PC-3 (cell line): ENCODE data around the gene GSC2. TPM values are rescaled to one million over a fixed set of nuclear protein-coding genes. Genes with fewer than 3 reads are reported as not detected.
A peak's percentile ranks its signal among the peaks of the same experiment; 100 is the strongest.

ENCODE experiments used
- ATAC-seq: fragments of 200-7000 bp; cut with Tn5 transposase; 2 replicates; pipeline ENCODE4 v1.9.1; 2020; ENCODE audit warnings: mild to moderate bottlenecking, moderate library complexity
- BruUV-seq: library from RNA; stranded (reverse); fragments of 400-500 nt; replicated peaks from 2 replicates; lab custom pipeline; 2021; lab: Mats Ljungman, UMichigan
- CTCF ChIA-PET: fragments of 300-600 bp; sonication (Branson Sonifier 250); formaldehyde crosslinking; loops from one replicate; lab custom pipeline; 2022; ENCODE audit warnings: antibody characterized with exemption; lab: Charles Lee
- POLR2A ChIA-PET: fragments of 300-600 bp; sonication (Branson Sonifier 250); formaldehyde crosslinking; loops from one replicate; lab custom pipeline; 2022; ENCODE audit warnings: antibody characterized with exemption; ENCODE audit not compliant: unreplicated experiment; lab: Charles Lee
- DNase-seq: peaks from one replicate; pipeline ENCODE4 v3.0.0-alpha.2; 2015
- H2AFZ ChIP-seq: fragments of 300-600 bp; sonication (generic); 2 replicates; pipeline ENCODE4 v1.6.0; 2016; ENCODE audit warnings: antibody characterized with exemption, low read length
- H3F3A ChIP-seq: fragments of 300-600 bp; sonication (generic); one replicate; pipeline ENCODE4 v1.6.0; 2017; ENCODE audit warnings: antibody characterized with exemption, low read length, control low read depth, mild to moderate bottlenecking; ENCODE audit not compliant: unreplicated experiment
- H3K27ac ChIP-seq: fragments of 300-600 bp; sonication (generic); 2 replicates; pipeline ENCODE4 v1.5.1; 2016; ENCODE audit warnings: mild to moderate bottlenecking, low read length
- H3K27me3 ChIP-seq: fragments of 300-600 bp; sonication (generic); 2 replicates; pipeline ENCODE4 v1.6.1; 2016; ENCODE audit warnings: low read length, mixed read lengths
- H3K36me3 ChIP-seq: fragments of 300-600 bp; sonication (generic); 2 replicates; pipeline ENCODE4 v1.6.1; 2016; ENCODE audit warnings: low read depth, mixed run types, low read length, mixed read lengths
- H3K4me1 ChIP-seq: fragments of 300-600 bp; sonication (generic); 2 replicates; pipeline ENCODE4 v1.5.1; 2016; ENCODE audit warnings: low read length; ENCODE audit not compliant: insufficient read depth
- H3K4me2 ChIP-seq: fragments of 300-600 bp; sonication (generic); 2 replicates; pipeline ENCODE4 v1.6.0; 2016; ENCODE audit warnings: low read length
- H3K4me3 ChIP-seq: fragments of 300-600 bp; sonication (generic); 2 replicates; pipeline ENCODE4 v1.5.1; 2016; ENCODE audit warnings: mild to moderate bottlenecking, low read length, mixed read lengths
- H3K79me2 ChIP-seq: fragments of 300-600 bp; sonication (generic); 2 replicates; pipeline ENCODE4 v1.6.1; 2017; ENCODE audit warnings: low read length, mixed read lengths
- H3K9ac ChIP-seq: fragments of 300-600 bp; sonication (generic); 2 replicates; pipeline ENCODE4 v1.6.0; 2016; ENCODE audit warnings: mild to moderate bottlenecking, low read length
- H3K9me2 ChIP-seq: fragments of 300-600 bp; sonication (generic); replicated peaks from 2 replicates; pipeline ENCODE4 v1.6.1; 2016; ENCODE audit warnings: mixed run types, low read length, mixed read lengths
- H3K9me3 ChIP-seq: fragments of 300-600 bp; sonication (generic); 2 replicates; pipeline ENCODE4 v1.6.1; 2016; ENCODE audit warnings: low read length, mixed read lengths
- H4K20me1 ChIP-seq: fragments of 300-600 bp; sonication (generic); 2 replicates; pipeline ENCODE4 v1.6.1; 2016; ENCODE audit warnings: low read length, mixed read lengths
- EZH2 ChIP-seq: fragments of 300-600 bp; sonication (generic); IDR thresholded peaks from one replicate; pipeline ENCODE4 v1.6.1; 2017; ENCODE audit warnings: antibody characterized with exemption, mild to moderate bottlenecking, low read length; ENCODE audit not compliant: unreplicated experiment
- EZH2phosphoT487 ChIP-seq: fragments of 300-600 bp; sonication (generic); IDR thresholded peaks from 2 replicates; pipeline ENCODE4 v1.6.1; 2018; ENCODE audit warnings: mild to moderate bottlenecking, antibody characterized with exemption, low read length, borderline replicate concordance
- intact Hi-C: fragments of 100-400 bp; cut with micrococcal nuclease; formaldehyde crosslinking; loops from 2 replicates; pipeline ENCODE4 v1.9.0; 2023
- total RNA-seq: library from RNA; depleted of rRNA; stranded (reverse); fragments of >200 nt; gene quantifications from 2 replicates; pipeline ENCODE4 v1.2.3, GENCODE V29; 2014
- TF ChIP-seq, protein P1 (sequence below): fragments of 300-600 bp; sonication (generic); conservative IDR thresholded peaks from 2 replicates; pipeline ENCODE4 v1.5.1; 2017; ENCODE audit warnings: antibody characterized with exemption, low read depth, mild to moderate bottlenecking, low read length

Gene GSC2
- total RNA-seq, 1 experiment from 2014 or later, result not detected

DNA sequence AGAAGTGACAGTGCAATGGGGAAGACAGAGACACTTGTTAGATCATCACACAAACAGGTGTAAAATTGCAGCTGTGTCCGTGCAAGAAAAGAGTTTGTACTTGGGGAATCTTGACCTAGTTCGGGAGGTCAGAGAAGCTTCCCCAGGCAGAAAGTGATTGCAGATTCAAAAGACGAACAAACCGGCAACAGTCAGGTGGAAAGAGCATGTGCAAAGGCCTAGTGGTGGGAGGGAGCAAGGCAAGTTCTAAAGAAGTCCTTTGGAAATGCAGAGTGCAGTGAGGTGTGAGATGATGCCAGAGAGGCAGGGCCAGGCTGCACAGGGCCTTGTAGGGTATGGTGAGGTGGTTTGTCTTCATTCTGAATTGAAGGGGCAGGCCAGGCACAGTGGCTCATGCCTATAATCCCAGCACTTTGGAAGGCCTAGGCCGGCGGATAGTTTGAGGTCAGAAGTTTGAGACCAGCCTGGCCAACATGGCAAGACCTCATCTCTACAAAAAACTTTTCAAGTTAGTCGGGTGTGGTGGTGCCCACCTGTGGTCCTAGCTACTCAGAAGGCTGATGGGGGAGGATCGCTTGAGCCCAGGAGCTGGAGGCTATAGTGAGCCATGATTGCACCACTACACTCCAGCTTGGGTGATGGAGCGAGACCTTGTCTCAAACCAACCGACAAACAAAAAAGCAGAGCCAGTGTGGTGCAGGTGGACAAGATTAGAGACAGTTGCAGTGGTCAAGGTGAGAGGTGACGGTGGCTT is 3.7 kb downstream of the GSC2 start:
- H3K9ac ChIP-seq, result no peak overlapping the region
- no peaks in the 10 kb centered on the region for H4K20me1 ChIP-seq
- no peak for TF ChIP-seq EZH2phosphoT487
- ATAC-seq (no peak), DNase-seq (no peak)
- H3K4me2 ChIP-seq, result no peak overlapping the region
- no peaks in the 10 kb centered on the region for H3K9me2 ChIP-seq
- peaks cover 18% of the 10 kb centered on the region for H3K79me2 ChIP-seq
- intact Hi-C loops, result no loop called here
- BruUV-seq, result no TSS peak
- H2AFZ ChIP-seq, result no peak overlapping the region
- POLR2A ChIA-PET, result no interaction called here
- H3K27me3 ChIP-seq, result peaks cover 7% of the 10 kb centered on the region; the same call in 1 of the 2 replicates
- no peaks in the 10 kb centered on the region for H3K9me3 ChIP-seq
- no peak overlapping the region for H3K4me3 ChIP-seq
- no peaks in the 10 kb centered on the region for H3K4me1 ChIP-seq
- H3K27ac ChIP-seq, result no peak overlapping the region
- CTCF ChIA-PET, result no interaction called here
- peaks cover 6% of the 10 kb centered on the region; the same call in 1 of the 2 replicates for H3K36me3 ChIP-seq
- H3F3A ChIP-seq, result no peaks in the 10 kb centered on the region

DNA sequence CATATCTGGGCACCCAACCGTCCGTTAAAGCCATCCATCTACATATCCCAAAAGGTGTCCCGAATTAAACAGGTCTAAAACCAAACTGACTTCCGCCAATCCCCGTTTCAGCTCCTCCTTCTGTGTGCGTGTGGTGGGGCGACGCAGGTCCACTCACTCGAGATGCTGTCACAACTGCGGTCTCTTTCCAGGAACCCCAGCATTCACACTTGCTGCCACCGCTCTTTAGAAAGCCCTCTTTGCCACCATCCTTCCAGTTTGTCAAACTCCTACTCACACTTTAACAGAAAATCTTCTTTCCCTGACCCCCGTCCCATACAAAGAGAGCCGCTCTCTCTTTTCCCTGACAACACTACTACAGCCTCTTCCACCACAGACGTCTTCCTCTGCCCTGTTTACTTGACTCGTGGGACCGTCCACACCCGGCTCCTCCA is 6.1 kb downstream of the GSC2 start:
- H3K9me2 ChIP-seq, result no peaks in the 10 kb centered on the region
- H3K4me1 ChIP-seq, result no peaks in the 10 kb centered on the region
- peak overlapping the region; percentile 98 for H3K4me2 ChIP-seq
- peak overlapping the region; percentile 100 for H3K4me3 ChIP-seq
- no peaks in the 10 kb centered on the region for H3K9me3 ChIP-seq
- no peaks in the 10 kb centered on the region for H3K27me3 ChIP-seq
- TF ChIP-seq, protein P1, sequence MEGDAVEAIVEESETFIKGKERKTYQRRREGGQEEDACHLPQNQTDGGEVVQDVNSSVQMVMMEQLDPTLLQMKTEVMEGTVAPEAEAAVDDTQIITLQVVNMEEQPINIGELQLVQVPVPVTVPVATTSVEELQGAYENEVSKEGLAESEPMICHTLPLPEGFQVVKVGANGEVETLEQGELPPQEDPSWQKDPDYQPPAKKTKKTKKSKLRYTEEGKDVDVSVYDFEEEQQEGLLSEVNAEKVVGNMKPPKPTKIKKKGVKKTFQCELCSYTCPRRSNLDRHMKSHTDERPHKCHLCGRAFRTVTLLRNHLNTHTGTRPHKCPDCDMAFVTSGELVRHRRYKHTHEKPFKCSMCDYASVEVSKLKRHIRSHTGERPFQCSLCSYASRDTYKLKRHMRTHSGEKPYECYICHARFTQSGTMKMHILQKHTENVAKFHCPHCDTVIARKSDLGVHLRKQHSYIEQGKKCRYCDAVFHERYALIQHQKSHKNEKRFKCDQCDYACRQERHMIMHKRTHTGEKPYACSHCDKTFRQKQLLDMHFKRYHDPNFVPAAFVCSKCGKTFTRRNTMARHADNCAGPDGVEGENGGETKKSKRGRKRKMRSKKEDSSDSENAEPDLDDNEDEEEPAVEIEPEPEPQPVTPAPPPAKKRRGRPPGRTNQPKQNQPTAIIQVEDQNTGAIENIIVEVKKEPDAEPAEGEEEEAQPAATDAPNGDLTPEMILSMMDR, result no peak
- no peak for TF ChIP-seq EZH2phosphoT487
- TF ChIP-seq EZH2, result no peak
- ChIA-PET CTCF (interaction anchor here (0.5 to 1.1 kb wide), 3 partner anchors 8 to 486 kb away, joined by 3 to 4 read pairs (median 3); no protein-coding TSS in a partner anchor), POLR2A (interaction anchor here (1.1 kb wide), 1 partner anchor 29 kb away, joined by 3 read pairs; no protein-coding TSS in a partner anchor)
- ATAC-seq (peak; percentile 39), DNase-seq (no peak)
- H3K9ac ChIP-seq, result peak overlapping the region; percentile 95
- no peaks in the 10 kb centered on the region for H4K20me1 ChIP-seq
- H3K27ac ChIP-seq, result 0 out of 2 replicates have a peak overlapping the region, but pooled peaks have one; percentile 9
- no peaks in the 10 kb centered on the region for H3F3A ChIP-seq
- BruUV-seq, result TSS peak; percentile 69
- H2AFZ ChIP-seq, result peak overlapping the region; percentile 73
- intact Hi-C loops, result loop anchor here (2.0 kb wide), 1 partner anchor 35 kb away; the partner anchor contains the start of gene SLC25A1
- H3K36me3 ChIP-seq, result peaks cover 6% of the 10 kb centered on the region; the same call in 1 of the 2 replicates
- peaks cover 18% of the 10 kb centered on the region for H3K79me2 ChIP-seq

DNA sequence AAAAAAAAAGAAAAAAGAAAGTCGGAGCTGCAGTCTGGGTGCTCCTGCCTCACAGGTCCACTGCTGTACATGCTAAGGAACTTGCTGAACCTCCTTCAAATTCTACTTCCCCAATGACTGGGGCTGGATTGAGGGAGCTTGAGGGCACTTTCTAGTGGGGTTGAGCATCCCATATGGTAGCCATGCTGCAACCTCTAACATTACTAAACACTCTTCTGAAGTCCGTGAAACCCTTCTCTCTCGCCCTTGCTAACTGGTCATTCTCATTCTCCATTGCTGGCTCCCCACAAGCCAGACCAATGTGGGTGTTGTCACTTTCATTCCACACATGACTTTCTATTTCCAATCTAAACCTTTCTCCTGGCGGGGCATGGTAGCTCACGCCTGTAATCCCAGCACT is 6.9 kb downstream of the GSC2 start:
- no peak overlapping the region for H3K27ac ChIP-seq
- H3K9me3 ChIP-seq, result no peaks in the 10 kb centered on the region
- peaks cover 18% of the 10 kb centered on the region for H3K79me2 ChIP-seq
- DNase-seq (no peak), ATAC-seq (no peak)
- no peaks in the 10 kb centered on the region for H3K27me3 ChIP-seq
- H3K4me2 ChIP-seq, result peak overlapping the region; percentile 98
- CTCF ChIA-PET, result no interaction called here
- no peaks in the 10 kb centered on the region for H4K20me1 ChIP-seq
- intact Hi-C loops, result no loop called here
- H3K4me3 ChIP-seq, result peak overlapping the region; percentile 100
- H2AFZ ChIP-seq, result no peak overlapping the region
- H3K9ac ChIP-seq, result no peak overlapping the region; the same call in 1 of the 2 replicates
- H3K9me2 ChIP-seq, result no peaks in the 10 kb centered on the region
- POLR2A ChIA-PET, result interaction anchor here (1.1 kb wide), 1 partner anchor 30 kb away, joined by 3 read pairs; no protein-coding TSS in a partner anchor
- TF ChIP-seq, protein P1, result no peak
- TF ChIP-seq EZH2phosphoT487 (no peak), EZH2 (no peak)
- H3K36me3 ChIP-seq, result peaks cover 6% of the 10 kb centered on the region; the same call in 1 of the 2 replicates
- no peaks in the 10 kb centered on the region for H3F3A ChIP-seq
- H3K4me1 ChIP-seq, result no peaks in the 10 kb centered on the region
- no TSS peak for BruUV-seq
